Activated naive CD4-positive, alpha-beta T cell (primary cell): ENCODE measurements around the gene GP9.
"Not testable (repeated sequence)": the region's sequence is repeated elsewhere in the genome, so short reads cannot be mapped to it uniquely, and the experiment has no call there.

Experiments used
- DNase-seq, 4 experiments: peaks; one replicate each; lab custom pipeline; 2025; lab: John Stamatoyannopoulos, UW

GP9 gene

GRCh38 chr3:129070086-129070885, 9.7 kb downstream of the GP9 start:
- DNase-seq, result no peak

- DNase-seq, result no peak
Observed at GRCh38 chr3:129077222-129077621, 16.6 kb downstream of the GP9 start.

GRCh38 chr3:129078510-129078909, 17.9 kb downstream of the GP9 start:
- DNase-seq, result no peak

GRCh38 chr3:129081503-129081902, 20.9 kb downstream of the GP9 start:
- no peak for DNase-seq

GRCh38 chr3:129082026-129082425, 21.4 kb downstream of the GP9 start:
- DNase-seq, result no peak

GRCh38 chr3:129084501-129084900, 23.9 kb downstream of the GP9 start:
- DNase-seq, result no peak

GRCh38 chr3:129085165-129085715, 24.7 kb downstream of the GP9 start:
- no peak for DNase-seq

- DNase-seq, result no peak
Observed at GRCh38 chr3:129085818-129086217, 25.2 kb downstream of the GP9 start.

GRCh38 chr3:129087138-129087702, 26.6 kb downstream of the GP9 start:
- no peak for DNase-seq

GRCh38 chr3:129087904-129088303, 27.3 kb downstream of the GP9 start:
- not testable (repeated sequence) for DNase-seq

GRCh38 chr3:129088312-129088711, 27.7 kb downstream of the GP9 start:
- DNase-seq, result not testable (repeated sequence)

GRCh38 chr3:129095285-129095684, 34.7 kb downstream of the GP9 start:
- DNase-seq, result no peak

GRCh38 chr3:129100274-129100673, 39.7 kb downstream of the GP9 start:
- no peak for DNase-seq

GRCh38 chr3:129101370-129102138, 41.0 kb downstream of the GP9 start:
- DNase-seq, result no peak

- no peak for DNase-seq
Observed at GRCh38 chr3:129103296-129103695, 42.7 kb downstream of the GP9 start.

- DNase-seq, result no peak
Observed at GRCh38 chr3:129104051-129104450, 43.5 kb downstream of the GP9 start.

GRCh38 chr3:129104498-129105079, 44.0 kb downstream of the GP9 start:
- no peak for DNase-seq

- DNase-seq, result no peak
Observed at GRCh38 chr3:129105862-129106261, 45.3 kb downstream of the GP9 start.

- no peak for DNase-seq
Observed at GRCh38 chr3:129106320-129106719, 45.7 kb downstream of the GP9 start.

- no peak for DNase-seq
Observed at GRCh38 chr3:129106866-129107565, 46.4 kb downstream of the GP9 start.

GRCh38 chr3:129107793-129108192, 47.2 kb downstream of the GP9 start:
- no peak for DNase-seq
